ENCODE data around the gene SDHC. TPM values are rescaled to one million over a fixed set of nuclear protein-coding genes. Genes with fewer than 3 reads are reported as not detected.

The SDHC gene
- total and polyA plus RNA-seq, 2 of the 8 experiments (the other 6 are each of a cell fraction or from before 2014, with no cell fraction given), result 224 to 305 TPM

DNA sequence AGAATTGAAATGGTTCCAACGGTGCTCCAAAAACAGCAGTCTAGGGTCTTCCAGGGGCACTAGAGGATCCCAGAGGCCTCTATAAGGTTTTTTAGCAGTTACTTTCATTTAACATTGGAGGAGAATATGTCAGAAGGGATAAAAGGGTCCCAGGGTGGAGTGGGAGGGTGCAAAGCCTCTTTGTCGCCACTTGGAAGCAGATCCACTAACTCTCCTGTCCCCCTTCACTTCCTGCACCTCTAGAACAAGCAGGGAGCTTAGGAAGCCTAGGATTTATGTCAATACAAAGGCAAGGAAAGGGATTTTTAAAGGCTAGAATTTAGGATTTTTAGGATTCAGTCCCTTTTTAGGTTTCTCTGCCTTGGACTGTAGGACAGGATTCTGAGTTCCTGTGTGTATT, 47.3 kb upstream of the SDHC start:
- no peaks in the 10 kb centered on the region for H3K9me3 ChIP-seq (ENCODE audit: insufficient read depth in 2 of 2, low read depth in 1 of 2, low read length in 1 of 2)
- no peak for DNase-seq (ENCODE audit: low read depth in 1 of 2, low spot score in 2 of 2)
- H2AFZ ChIP-seq (ENCODE audit: low read length), result no peak overlapping the region
- H3K4me1 ChIP-seq (replicated peaks in 1 of 4; ENCODE audit: control insufficient read depth in 3 of 4, insufficient read depth in 4 of 4, low read length in 3 of 4), result peaks cover 0 to 11% (median 2%) of the 10 kb centered on the region in 4 experiments; a peak in 4 of 7 replicates
- ChIA-PET POLR2A (ENCODE audit: partially characterized antibody) (interaction anchor here (0.9 to 1.8 kb wide), 4 partner anchors 8 to 65 kb away, joined by 3 to 8 read pairs (median 4); partner anchors contain the start of genes NDUFS2 and PCP4L1), CTCF (ENCODE audit: partially characterized antibody) (interaction anchor here (0.8 to 1.9 kb wide), 12 partner anchors 9 to 116 kb away, joined by 3 to 18 read pairs (median 3); partner anchors contain the start of gene ADAMTS4)
- H3K14ac ChIP-seq (ENCODE audit: insufficient read length), result no peak overlapping the region
- H4K20me1 ChIP-seq (replicated peaks in 1 of 2; ENCODE audit: control insufficient read depth in 1 of 2, insufficient read depth in 2 of 2, low read length in 2 of 2), result no peaks in the 10 kb centered on the region
- H2BK12ac ChIP-seq (ENCODE audit: low read depth, low read length), result no peak overlapping the region
- no peak overlapping the region for H3K4ac ChIP-seq (replicated peaks; ENCODE audit: insufficient read length, low read depth, low read length)
- no peaks in the 10 kb centered on the region for H3K36me3 ChIP-seq (ENCODE audit: control insufficient read depth in 2 of 4, insufficient read depth in 4 of 4, low read length in 3 of 4)
- no peak overlapping the region for H4K91ac ChIP-seq (replicated peaks; ENCODE audit: insufficient read length, low read length)
- H4K5ac ChIP-seq (ENCODE audit: insufficient read length, low read depth, low read length), result no peak overlapping the region
- H3K4me3 ChIP-seq (ENCODE audit: extremely low read depth in 1 of 4, insufficient read depth in 2 of 4, low read depth in 3 of 4, low read length in 4 of 4), result no peak overlapping the region
- no peaks in the 10 kb centered on the region for H3K79me1 ChIP-seq (ENCODE audit: low read depth, low read length)
- no peak overlapping the region for H2BK5ac ChIP-seq (ENCODE audit: low read depth, low read length)
- no peaks in the 10 kb centered on the region; a peak in 1 of 7 replicates for H3K27me3 ChIP-seq (replicated peaks in 1 of 4; ENCODE audit: control insufficient read depth in 3 of 4, extremely low read depth in 1 of 4, insufficient read depth in 3 of 4, low read length in 3 of 4)
- H3K23me2 ChIP-seq (ENCODE audit: low read depth, low read length), result no peaks in the 10 kb centered on the region
- no peak overlapping the region for H3K23ac ChIP-seq (ENCODE audit: insufficient read length)
- no peak overlapping the region for H3K56ac ChIP-seq (replicated peaks; ENCODE audit: insufficient read length, low read depth, low read length)
- no peak overlapping the region for H3K18ac ChIP-seq (ENCODE audit: extremely low read depth, low read length)
- H2BK15ac ChIP-seq (ENCODE audit: low read length), result no peak overlapping the region
- no peak overlapping the region for H2BK20ac ChIP-seq (ENCODE audit: low read length)
- FAIRE-seq, result no peak
- H3K79me2 ChIP-seq (ENCODE audit: control insufficient read depth in 1 of 2, insufficient read depth in 2 of 2, low read length in 2 of 2), result no peaks in the 10 kb centered on the region
- no peak overlapping the region for H3K27ac ChIP-seq (ENCODE audit: low read depth, low read length)
- no peak overlapping the region for H4K8ac ChIP-seq (ENCODE audit: extremely low read depth, insufficient read depth, low read length)
- 68% methylated on average over 2 of the region's 2 CpGs; no CpG with 5 or more reads in 1 of the 2 experiments for WGBS, 2 experiments (ENCODE audit: extremely low coverage in 1 of 2, insufficient coverage in 1 of 2, insufficient read length in 1 of 2, insufficient replicate concordance in 2 of 2, low coverage in 1 of 2, low lambda C conversion rate in 2 of 2, missing lambda C conversion rate in 1 of 2)
- no peak overlapping the region for H3K4me2 ChIP-seq (ENCODE audit: insufficient read depth in 1 of 2, low read depth in 2 of 2, low read length in 2 of 2)
- H2AK5ac ChIP-seq (ENCODE audit: low read depth, low read length), result no peak overlapping the region
- H2BK120ac ChIP-seq (replicated peaks; ENCODE audit: low read depth, low read length), result no peak overlapping the region
- no peak overlapping the region for H3K9ac ChIP-seq (replicated peaks in 1 of 4; ENCODE audit: extremely low read depth in 1 of 4, low read depth in 3 of 4, low read length in 3 of 4)
- TF ChIP-seq SUZ12 (IDR thresholded peaks at IDR 0.05; ENCODE audit: low read length), result no peak
- TF ChIP-seq SP2 (IDR thresholded peaks at IDR 0.05; ENCODE audit: low read length), result no peak
- no peak for TF ChIP-seq ZNF274 (IDR thresholded peaks at IDR 0.05; ENCODE audit: borderline replicate concordance, extremely low read depth, low read length)
- TF ChIP-seq GABPA (IDR thresholded peaks at IDR 0.05; ENCODE audit: borderline replicate concordance, insufficient read depth, low read length), result no peak
- TF ChIP-seq CEBPB (IDR thresholded peaks at IDR 0.05; ENCODE audit: low read depth, low read length), result no peak
- TF ChIP-seq, protein P1, sequence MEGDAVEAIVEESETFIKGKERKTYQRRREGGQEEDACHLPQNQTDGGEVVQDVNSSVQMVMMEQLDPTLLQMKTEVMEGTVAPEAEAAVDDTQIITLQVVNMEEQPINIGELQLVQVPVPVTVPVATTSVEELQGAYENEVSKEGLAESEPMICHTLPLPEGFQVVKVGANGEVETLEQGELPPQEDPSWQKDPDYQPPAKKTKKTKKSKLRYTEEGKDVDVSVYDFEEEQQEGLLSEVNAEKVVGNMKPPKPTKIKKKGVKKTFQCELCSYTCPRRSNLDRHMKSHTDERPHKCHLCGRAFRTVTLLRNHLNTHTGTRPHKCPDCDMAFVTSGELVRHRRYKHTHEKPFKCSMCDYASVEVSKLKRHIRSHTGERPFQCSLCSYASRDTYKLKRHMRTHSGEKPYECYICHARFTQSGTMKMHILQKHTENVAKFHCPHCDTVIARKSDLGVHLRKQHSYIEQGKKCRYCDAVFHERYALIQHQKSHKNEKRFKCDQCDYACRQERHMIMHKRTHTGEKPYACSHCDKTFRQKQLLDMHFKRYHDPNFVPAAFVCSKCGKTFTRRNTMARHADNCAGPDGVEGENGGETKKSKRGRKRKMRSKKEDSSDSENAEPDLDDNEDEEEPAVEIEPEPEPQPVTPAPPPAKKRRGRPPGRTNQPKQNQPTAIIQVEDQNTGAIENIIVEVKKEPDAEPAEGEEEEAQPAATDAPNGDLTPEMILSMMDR (IDR thresholded peaks at IDR 0.05; ENCODE audit: control extremely low read depth in 1 of 3, insufficient read depth in 1 of 3, low read depth in 1 of 3, low read length in 3 of 3), result no peak
- no peak for TF ChIP-seq CHD1 (IDR thresholded peaks at IDR 0.05; ENCODE audit: low read depth, low read length)
- no peak for TF ChIP-seq POLR2A (IDR thresholded peaks at IDR 0.05; ENCODE audit: control extremely low read depth in 1 of 2, low read depth in 2 of 2, low read length in 2 of 2)
- no peak for TF ChIP-seq TCF12 (IDR thresholded peaks at IDR 0.05; ENCODE audit: low read depth, low read length)
- TF ChIP-seq KDM5A (IDR thresholded peaks at IDR 0.05; ENCODE audit: low read length), result no peak
- TF ChIP-seq SIRT6 (IDR thresholded peaks at IDR 0.05; ENCODE audit: low read length), result no peak
- TF ChIP-seq KDM4A (IDR thresholded peaks at IDR 0.05; ENCODE audit: low read depth, low read length, severe bottlenecking), result no peak

Data from H1 (cell line).